Dermis blood vessel endothelial cell (primary cell): ENCODE data around the gene CPNE7. TPM values are rescaled to one million over a fixed set of nuclear protein-coding genes. Genes with fewer than 3 reads are reported as not detected.
"Not testable (repeated sequence)": the region's sequence is repeated elsewhere in the genome, so short reads cannot be mapped to it uniquely, and the experiment has no call there.

Experiments used
- DNase-seq: peaks from one replicate; pipeline ENCODE4 v3.0.0; 2010
- total RNA-seq: library from RNA; depleted of rRNA; stranded (reverse); fragments of >200 nt; gene quantifications from 2 replicates; pipeline ENCODE4 v1.2.3, GENCODE V29; 2014

CPNE7 gene
- total RNA-seq, 1 donor from 2014 or later, result 0.85 TPM

DNA sequence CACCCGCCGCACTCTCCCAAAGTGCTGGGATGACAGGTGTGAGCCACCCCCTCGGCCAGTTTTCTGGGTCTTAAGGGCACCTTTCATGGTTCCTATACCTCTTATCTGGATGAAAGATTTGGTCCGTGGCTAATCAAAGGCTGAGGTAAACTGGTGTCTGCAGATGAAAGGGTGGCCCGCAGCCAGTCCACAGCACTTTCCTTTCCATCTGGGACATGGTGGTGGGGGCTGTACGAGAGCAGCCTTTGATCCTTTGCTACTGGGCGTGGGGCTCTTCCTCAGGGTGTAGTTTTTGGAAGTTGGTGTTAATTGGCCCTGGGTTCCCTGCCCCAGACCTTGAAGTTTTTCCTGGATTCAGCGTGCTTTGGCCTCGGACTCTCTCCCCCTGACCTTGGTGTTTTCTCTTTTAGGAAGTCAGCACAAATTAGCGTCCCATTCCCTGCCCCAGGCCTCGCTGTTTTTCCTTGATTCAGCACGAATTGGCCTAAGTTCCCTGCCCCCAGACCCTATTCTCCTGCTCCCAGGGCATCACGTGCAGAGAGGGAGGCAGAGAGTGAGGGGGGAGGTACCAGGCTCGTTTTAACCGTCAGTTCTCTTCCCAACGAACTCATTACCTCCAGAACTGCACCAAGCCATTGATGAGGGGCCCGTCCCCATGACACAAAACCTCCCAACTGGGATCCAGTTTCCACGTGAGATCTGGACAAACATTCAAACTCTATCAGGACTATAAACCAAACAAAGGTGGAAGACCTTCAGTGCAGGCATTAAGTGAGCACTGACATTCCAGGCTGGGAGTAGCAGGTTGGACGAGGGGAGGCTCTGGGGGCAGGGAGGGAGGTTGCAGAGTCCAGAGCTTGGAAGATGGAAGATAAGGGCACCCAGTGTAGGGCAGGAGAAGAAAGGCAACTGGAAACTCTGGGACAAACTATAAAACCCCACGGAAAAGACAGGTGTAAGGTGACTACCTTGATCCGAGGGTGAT, 49.5 kb downstream of the CPNE7 start:
- no peak for DNase-seq

DNA sequence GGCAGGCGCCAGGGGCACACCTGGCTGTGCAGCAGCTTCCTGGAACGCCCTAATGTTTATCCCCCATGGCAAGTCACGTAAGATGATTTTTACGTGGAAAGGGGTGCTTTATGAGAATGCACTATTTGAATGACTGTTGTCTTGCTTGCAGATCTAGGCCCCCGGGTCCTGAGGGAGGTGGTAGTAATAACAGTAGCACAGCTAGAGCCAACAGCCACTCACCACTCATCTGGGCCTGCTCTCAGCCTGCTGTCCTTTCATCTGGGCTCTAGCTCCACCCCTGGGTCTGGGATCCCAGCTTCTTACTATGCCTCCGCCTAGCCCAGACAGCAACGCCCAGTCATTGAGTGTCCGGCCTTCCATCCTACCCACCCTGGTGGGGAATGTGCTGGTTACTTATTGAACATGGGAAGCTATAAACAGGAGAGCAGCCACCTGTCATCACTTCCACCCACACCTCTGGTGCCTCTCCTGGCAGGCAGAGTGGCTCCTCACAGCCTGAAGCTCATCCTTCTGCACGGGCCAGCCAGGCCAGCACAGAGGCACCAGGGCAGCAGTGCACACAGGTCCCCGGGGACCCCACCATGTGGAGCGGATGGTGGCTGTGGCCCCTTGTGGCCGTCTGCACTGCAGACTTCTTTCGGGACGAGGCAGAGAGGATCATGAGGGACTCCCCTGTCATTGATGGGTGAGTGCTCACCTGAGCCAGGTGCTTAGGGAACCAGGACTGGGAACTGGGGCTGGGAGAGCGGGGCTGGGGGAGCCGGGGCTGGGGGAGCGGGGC, 54.5 kb downstream of the CPNE7 start:
- no peak for DNase-seq

DNA sequence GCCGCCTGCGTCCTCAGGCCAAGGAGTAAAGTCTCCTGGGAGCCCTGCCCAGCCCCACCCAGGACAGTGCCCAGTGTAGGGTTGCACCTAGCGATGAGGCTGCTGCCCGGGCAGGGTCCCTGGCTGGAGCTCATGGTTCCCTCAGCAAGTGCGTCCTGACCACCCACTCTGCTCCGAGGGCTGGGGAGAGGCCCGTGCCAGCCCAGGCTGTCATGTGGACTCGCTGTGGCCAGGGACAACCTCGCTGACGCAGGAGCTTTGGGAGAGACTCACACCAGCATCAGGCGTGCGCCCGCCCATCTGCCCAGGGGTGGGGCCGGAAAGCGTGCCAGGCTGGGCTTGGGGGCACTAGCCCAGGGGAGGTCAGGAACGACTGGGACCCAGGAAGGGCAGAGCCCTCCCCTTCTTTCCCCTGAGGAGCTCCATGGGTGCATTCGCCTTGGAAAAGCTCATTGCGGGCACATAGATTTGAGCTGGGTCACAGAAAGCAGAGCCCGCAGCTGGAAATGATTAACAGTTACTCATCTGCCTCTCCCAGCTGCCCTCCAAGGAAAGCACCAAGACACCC, 57.6 kb downstream of the CPNE7 start:
- DNase-seq, result no peak

DNA sequence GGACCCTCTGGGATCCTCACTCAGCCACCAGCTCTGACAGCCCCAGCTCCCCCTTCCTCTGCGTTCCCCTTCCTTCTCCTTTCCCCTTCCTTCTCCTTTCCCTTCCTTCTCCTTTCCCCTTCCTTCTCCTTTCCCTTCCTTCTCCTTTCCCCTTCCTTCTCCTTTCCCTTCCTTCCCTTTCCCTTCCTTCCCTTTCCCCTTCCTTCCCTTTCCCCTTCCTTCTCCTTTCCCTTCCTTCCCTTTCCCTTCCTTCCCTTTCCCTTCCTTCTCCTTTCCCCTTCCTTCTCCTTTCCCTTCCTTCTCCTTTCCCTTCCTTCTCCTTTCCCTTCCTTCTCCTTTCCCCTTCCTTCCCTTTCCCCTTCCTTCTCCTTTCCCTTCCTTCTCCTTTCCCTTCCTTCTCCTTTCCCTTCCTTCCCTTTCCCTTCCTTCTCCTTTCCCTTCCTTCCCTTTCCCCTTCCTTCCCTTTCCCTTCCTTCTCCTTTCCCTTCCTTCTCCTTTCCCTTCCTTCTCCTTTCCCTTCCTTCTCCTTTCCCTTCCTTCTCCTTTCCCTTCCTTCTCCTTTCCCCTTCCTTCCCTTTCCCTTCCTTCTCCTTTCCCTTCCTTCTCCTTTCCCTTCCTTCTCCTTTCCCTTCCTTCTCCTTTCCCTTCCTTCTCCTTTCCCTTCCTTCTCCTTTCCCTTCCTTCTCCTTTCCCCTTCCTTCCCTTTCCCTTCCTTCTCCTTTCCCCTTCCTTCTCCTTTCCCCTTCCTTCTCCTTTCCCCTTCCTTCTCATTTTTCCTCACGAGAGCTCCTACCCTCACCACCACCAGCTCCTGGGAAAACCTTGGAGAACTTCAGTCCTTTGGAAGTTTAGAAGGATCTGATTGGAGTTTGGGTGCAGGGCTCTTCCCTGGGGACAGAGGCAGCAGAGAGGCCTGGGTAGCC, 59.2 kb downstream of the CPNE7 start:
- not testable (repeated sequence) for DNase-seq

DNA sequence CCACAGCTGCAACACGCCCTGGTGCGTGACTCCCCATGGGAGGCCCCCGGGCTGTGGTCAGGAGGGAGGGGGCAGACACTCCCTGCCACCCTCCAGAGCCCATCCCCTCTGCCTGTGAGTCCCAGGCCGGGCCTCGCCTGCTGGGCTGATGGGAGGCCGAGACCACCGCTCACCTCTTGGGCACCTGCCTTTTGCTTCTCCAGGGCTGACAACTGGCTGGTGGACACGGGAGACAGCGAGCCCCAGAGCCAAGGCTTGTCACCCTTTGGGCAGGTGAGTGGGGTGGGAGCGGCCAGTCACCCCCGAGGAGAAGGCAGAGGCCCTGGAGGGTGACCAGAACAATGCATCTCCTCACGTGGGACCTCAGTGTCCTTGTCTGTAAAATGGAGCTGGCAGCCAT, 61.1 kb downstream of the CPNE7 start:
- DNase-seq, result no peak

DNA sequence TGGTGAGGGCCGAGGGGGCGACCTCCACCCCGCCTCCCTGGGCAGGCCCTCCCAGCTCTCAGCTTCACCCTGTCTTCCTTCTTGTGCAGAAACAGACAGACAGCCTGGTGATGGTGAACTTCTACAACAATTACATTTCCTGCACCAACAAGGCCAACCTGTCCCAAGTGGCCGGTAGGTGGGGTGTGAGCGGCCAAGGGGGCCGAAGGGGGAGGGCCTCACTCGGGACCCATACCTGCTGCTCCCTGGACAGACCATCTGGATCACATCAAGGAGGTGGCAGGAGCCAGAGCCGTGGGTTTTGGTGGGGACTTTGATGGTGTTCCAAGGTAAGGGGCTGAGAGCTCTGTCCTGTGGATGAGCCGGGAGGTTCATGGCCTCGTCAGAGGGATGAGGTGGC, 61.8 kb downstream of the CPNE7 start:
- DNase-seq, result no peak

DNA sequence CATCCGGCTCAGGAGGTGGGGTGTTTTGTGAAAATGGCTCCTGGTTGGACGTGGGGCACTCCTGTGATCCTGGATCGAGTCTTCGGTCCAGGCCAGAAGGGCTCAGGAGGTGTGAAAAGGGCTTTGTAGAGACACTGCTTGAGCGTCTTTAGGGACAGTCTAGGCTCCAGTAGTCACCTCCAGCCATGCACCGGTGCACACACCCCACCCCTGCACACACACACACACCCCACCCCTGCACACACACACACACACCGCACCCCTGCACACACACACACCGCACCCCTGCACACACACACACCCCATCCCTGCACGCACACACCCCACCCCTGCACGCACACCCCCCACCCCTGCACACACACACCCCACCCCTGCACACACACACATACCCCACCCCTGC, 62.9 kb downstream of the CPNE7 start:
- DNase-seq, result no peak

DNA sequence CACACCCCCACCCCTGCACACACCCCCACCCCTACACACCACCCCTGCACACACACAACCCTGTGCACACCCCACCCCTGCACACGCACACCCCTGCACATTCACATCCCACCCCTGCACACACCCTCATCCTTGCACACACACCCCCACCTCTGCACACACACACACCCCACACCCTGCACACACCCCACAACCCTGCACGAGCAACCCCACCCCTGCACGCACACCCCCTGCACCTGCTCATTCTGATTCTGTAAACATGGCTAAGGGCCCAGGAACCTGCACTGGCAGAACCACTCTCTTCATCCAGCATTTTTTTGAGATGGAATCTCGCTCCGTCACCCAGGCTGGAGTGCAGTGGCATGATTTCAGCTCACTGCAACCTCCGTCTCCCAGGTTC, 63.8 kb downstream of the CPNE7 start:
- no peak for DNase-seq

DNA sequence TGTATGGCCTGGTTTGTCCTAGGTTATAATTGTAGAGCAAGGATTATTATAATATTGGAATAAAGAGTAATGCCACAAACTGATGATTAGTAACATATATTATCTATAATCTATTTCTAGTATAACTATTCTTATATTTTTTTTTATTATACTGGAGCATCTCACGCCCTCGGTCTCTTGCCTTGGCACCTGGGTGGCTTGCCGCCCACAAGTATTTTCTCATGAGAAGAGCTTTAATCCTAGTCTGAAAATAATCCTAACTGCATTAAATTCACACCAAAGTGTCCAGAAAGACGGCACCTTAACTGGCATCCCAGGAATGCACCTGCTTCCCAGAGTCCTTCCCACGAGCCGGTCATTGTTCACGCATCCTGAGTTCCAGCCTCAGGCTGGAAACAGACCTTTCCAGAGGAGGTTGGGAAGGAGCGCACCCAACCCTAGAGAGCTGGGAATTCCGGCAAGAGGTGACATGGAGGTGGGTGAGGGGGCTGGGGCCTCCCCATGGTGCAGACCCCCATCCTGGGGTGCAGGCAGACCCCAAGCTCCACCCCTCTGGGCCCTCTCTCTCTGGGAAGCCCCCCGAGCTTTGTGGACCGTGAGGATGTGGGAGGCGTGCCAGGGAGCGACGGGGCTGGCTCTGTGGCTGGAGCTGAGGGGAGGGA, 66.0 kb downstream of the CPNE7 start:
- DNase-seq, result no peak

DNA sequence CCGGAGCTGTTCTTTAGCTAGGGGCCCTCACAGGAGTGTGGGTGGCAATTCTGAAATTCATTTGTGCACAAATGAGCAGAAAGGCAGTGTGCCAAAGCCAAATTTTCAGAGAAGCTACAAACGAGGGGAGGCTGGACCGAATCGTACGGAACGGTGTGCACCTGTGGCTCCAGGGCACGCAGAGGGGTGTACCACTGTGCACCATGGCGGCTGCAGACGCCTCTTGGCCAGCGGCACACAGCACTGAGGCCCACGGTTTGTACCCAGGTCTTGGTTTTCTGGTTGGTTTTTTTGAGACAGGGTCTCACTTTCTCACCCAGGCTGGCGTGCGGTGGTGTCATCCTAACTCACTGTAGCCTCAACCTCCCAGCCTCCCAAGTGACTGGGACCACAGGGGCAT, 67.0 kb downstream of the CPNE7 start:
- no peak for DNase-seq

DNA sequence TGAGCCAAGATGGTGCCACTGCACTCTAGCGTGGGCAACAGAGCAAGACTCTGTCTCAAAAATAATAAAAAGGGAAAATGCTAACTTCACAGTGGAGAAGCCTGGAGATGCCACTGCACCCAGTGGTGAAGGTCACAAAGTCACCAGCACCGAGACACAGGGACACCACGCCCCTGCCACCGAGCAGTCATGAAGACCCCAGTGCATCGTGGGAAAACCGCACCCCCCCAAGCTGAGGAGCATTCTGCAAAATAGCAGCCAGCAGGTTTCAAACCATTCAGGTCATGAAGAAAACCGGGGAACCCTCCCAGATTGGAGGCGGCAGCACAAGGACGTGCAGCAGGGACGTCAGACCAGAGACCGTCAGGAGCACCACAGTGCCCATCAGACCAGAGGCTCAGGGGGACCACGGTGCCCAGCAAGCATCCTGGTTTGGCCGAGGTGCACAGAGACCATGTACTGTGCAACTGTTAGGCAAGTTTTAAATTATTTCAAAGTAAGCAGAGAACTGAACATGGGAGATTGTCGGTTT, 68.3 kb downstream of the CPNE7 start:
- no peak for DNase-seq

DNA sequence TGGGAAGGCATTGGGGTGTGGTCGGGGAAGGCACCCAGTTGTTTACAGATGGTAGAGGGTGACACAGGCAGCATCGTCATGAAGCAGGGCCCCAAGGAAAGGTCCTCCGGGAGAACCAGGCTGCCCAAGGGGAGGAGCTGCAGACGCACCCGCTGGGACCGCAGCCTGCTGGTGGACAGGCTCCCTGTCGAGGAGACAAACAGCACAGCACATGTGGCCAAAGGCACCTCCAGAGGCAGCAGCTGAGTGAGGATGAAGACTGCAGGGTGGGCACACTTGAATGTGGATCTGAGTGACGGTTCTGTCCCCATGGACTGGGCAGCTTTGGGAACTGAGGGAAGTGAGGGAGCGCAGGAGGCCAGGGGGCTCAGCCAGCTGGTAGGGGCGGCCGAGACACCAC, 69.6 kb downstream of the CPNE7 start:
- no peak for DNase-seq

DNA sequence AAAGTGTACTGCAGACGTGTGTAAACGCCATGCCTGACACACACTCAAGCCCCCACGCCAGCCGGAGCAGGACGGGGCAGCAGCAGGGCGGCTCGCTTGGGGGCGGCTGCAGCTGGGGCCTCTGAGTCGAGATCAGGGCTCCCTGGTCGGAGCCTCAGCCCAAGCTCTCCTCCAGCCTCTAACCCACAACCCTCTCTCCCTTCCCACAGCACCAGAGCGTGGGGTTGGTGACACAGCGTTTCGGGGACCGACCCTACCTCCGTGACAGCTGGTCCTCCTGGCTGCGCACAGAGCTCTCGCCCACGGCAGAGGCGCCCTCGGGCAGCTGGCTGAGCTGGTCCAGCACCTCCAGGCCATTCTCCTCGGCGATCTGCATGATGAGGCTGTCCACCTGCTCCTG, 70.7 kb downstream of the CPNE7 start:
- no peak for DNase-seq

Other genes with a start within 250 kb of the CPNE7 start
- gene ANKRD11, start 85.2 kb upstream of the CPNE7 start, total RNA-seq, result 55.5 and 72.0 TPM in 2 replicates
- gene SPG7, start 67.4 kb upstream of the CPNE7 start, total RNA-seq, result 145 and 170 TPM in 2 replicates
- gene RPL13, start 15.1 kb upstream of the CPNE7 start, total RNA-seq, result 1,818 and 3,550 TPM in 2 replicates
- gene DPEP1, start 37.9 kb downstream of the CPNE7 start, total RNA-seq, result 1.0 and 2.7 TPM in 2 replicates
- gene CHMP1A, start 82.0 kb downstream of the CPNE7 start, total RNA-seq, result 117 and 139 TPM in 2 replicates
- gene SPATA33, start 82.1 kb downstream of the CPNE7 start, total RNA-seq, result 2.0 and 4.1 TPM in 2 replicates
- 48.2 and 71.1 TPM in 2 replicates for gene CDK10, start 110.9 kb downstream of the CPNE7 start, total RNA-seq
- 19.1 and 36.6 TPM in 2 replicates for gene SPATA2L, start 125.9 kb downstream of the CPNE7 start, total RNA-seq
- 5.8 and 7.3 TPM in 2 replicates for gene VPS9D1, start 145.1 kb downstream of the CPNE7 start, total RNA-seq
- gene ZNF276, start 145.8 kb downstream of the CPNE7 start, total RNA-seq, result 27.4 and 44.2 TPM in 2 replicates
- gene FANCA, start 240.9 kb downstream of the CPNE7 start, total RNA-seq, result 16.8 and 17.3 TPM in 2 replicates